ENCODE results near the gene ELOA. TPM values are rescaled to one million over a fixed set of nuclear protein-coding genes. Genes with fewer than 3 reads are reported as not detected.

ELOA gene
- total RNA-seq, 1 donor from 2014 or later, result 25.5 TPM

DNA sequence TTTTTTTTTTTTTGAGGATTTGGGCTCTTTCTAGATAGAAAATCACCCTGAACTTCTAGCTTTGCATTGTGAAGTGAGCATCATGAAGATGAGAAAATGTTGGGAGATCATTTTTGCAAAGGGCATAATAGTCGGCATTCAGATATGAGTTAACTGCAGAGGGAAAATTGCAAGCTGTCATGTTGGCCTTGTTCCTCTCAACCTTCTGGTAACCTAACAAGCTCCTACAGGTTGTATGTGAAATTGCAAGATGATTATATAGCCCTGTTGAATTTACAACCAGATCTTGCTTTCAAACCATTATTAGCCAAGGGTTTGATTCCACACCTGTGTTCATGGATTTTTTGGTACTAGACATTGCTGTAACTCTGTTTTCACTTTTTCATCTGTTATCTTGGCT, 2.2 kb downstream of the ELOA start:
- no peak overlapping the region for H3K4me3 ChIP-seq
- H3K9me3 ChIP-seq, result no peaks in the 10 kb centered on the region
- peaks cover 29% of the 10 kb centered on the region for H3K4me1 ChIP-seq
- intact Hi-C loops (cut with DNase I), result no loop called here
- DNase-seq (ENCODE audit: extremely low spot score in 2 of 2), result no peak
- no peaks in the 10 kb centered on the region for H3K27me3 ChIP-seq
- no peak overlapping the region for H3K27ac ChIP-seq
- H3K36me3 ChIP-seq, result peaks cover under 1 to 4% of the 10 kb centered on the region in 2 donors
- TF ChIP-seq POLR2AphosphoS5 (IDR thresholded peaks at IDR 0.05; ENCODE audit: insufficient read depth in 1 of 2, low read depth in 1 of 2) (no peak), POLR2A (IDR thresholded peaks at IDR 0.05) (no peak)
- TF ChIP-seq, protein P1, sequence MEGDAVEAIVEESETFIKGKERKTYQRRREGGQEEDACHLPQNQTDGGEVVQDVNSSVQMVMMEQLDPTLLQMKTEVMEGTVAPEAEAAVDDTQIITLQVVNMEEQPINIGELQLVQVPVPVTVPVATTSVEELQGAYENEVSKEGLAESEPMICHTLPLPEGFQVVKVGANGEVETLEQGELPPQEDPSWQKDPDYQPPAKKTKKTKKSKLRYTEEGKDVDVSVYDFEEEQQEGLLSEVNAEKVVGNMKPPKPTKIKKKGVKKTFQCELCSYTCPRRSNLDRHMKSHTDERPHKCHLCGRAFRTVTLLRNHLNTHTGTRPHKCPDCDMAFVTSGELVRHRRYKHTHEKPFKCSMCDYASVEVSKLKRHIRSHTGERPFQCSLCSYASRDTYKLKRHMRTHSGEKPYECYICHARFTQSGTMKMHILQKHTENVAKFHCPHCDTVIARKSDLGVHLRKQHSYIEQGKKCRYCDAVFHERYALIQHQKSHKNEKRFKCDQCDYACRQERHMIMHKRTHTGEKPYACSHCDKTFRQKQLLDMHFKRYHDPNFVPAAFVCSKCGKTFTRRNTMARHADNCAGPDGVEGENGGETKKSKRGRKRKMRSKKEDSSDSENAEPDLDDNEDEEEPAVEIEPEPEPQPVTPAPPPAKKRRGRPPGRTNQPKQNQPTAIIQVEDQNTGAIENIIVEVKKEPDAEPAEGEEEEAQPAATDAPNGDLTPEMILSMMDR (IDR thresholded peaks at IDR 0.05), result no peak

DNA sequence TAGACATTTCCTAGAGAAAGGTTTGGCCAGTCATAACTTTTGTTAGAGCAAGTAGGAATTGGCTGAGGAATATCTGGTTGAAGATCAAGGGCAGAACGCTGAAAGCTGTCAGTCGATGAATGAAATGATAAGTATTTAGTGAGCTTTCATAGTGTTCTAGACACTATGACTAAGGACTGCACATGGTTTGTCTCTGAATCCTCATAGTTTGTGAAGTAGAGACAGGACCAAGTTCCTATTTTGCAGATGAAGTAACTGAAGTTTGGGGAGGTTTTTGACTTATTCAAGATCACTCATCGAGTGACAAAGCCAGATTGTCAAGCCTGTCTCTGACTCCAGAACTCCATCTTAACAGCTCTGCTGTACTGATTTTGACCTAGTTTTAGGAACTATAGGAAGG, 4.7 kb downstream of the ELOA start:
- TF ChIP-seq POLR2AphosphoS5 (IDR thresholded peaks at IDR 0.05; ENCODE audit: insufficient read depth in 1 of 2, low read depth in 1 of 2), result no peak
- TF ChIP-seq, protein P1 (IDR thresholded peaks at IDR 0.05), result no peak
- TF ChIP-seq POLR2A (IDR thresholded peaks at IDR 0.05), result no peak
- Histone ChIP-seq H3K9me3 (no peaks in the 10 kb centered on the region), H3K27ac (no peak overlapping the region), H3K27me3 (no peaks in the 10 kb centered on the region), H3K4me3 (no peak overlapping the region), H3K36me3 (peaks cover 8 to 29% of the 10 kb centered on the region in 2 donors), H3K4me1 (peaks cover 29% of the 10 kb centered on the region)
- no peak for DNase-seq (ENCODE audit: extremely low spot score in 2 of 2)
- intact Hi-C loops (cut with DNase I), result no loop called here

DNA sequence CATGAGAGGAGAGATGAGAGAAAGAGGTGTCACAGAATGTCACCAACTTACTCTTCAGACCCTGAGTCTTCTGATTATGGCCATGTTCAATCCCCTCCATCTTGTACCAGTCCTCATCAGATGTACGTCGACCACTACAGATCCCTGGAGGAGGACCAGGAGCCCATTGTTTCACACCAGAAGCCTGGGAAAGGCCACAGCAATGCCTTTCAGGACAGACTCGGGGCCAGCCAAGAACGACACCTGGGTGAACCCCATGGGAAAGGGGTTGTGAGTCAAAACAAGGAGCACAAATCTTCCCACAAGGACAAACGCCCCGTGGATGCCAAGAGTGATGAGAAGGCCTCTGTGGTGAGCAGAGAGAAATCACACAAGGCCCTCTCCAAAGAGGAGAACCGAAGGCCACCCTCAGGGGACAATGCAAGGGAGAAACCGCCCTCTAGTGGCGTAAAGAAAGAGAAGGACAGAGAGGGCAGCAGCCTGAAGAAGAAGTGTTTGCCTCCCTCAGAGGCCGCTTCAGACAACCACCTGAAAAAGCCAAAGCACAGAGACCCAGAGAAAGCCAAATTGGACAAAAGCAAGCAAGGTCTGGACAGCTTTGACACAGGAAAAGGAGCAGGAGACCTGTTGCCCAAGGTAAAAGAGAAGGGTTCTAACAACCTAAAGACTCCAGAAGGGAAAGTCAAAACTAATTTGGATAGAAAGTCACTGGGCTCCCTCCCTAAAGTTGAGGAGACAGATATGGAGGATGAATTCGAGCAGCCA, 8.0 kb downstream of the ELOA start:
- intact Hi-C loops (cut with DNase I), result no loop called here
- TF ChIP-seq POLR2AphosphoS5 (IDR thresholded peaks at IDR 0.05; ENCODE audit: insufficient read depth in 1 of 2, low read depth in 1 of 2) (no peak), POLR2A (IDR thresholded peaks at IDR 0.05) (no peak)
- TF ChIP-seq, protein P1 (IDR thresholded peaks at IDR 0.05), result no peak

DNA sequence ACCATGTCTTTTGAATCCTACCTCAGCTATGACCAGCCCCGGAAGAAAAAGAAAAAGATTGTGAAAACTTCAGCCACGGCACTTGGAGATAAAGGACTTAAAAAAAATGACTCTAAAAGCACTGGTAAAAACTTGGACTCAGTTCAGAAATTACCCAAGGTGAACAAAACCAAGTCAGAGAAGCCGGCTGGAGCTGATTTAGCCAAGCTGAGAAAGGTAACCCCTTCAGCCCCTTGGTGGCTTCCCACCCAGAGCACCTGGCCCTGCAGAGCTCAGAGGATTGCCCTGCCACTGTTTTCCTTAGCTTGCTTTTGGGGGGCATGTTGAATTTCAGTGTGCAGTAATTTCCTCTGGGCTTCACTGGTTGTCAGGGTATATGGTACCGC, 8.5 kb downstream of the ELOA start:
- Histone ChIP-seq H3K4me1 (peaks cover 2% of the 10 kb centered on the region), H3K27ac (no peak overlapping the region), H3K27me3 (no peaks in the 10 kb centered on the region), H3K9me3 (no peaks in the 10 kb centered on the region), H3K4me3 (no peak overlapping the region), H3K36me3 (peaks cover 22 to 66% of the 10 kb centered on the region in 2 donors)
- intact Hi-C loops (cut with DNase I), result no loop called here
- DNase-seq (ENCODE audit: extremely low spot score in 2 of 2), result no peak
- TF ChIP-seq, protein P1 (IDR thresholded peaks at IDR 0.05), result no peak
- TF ChIP-seq POLR2AphosphoS5 (IDR thresholded peaks at IDR 0.05; ENCODE audit: insufficient read depth in 1 of 2, low read depth in 1 of 2), result no peak

More for the DNA sequence above, 8.0 kb downstream of the ELOA start:
- Histone ChIP-seq H3K36me3 (peaks cover 19 to 61% of the 10 kb centered on the region in 2 donors), H3K4me3 (no peak overlapping the region), H3K27me3 (no peaks in the 10 kb centered on the region), H3K27ac (no peak overlapping the region), H3K4me1 (peaks cover 8% of the 10 kb centered on the region), H3K9me3 (no peaks in the 10 kb centered on the region)
- DNase-seq (ENCODE audit: extremely low spot score in 2 of 2), result no peak

DNA sequence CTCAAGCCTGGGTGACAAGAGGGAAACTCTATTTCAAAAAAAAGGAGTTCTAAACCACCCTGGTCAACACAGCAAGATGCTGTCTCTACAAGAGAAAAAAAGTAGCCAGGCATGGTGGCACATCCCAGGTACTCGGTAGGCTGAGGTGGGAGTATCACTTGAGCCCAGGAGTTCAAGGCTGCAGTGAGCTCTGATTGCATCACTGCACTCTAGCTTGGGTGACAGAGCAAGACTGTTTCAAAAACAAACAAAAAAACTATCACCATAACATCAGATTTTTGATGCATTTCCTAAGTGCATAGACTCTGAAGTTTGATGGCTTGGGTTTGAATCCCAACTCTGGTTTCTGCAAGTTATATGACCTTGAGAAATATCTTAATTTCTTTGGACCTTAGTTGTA, 9.6 kb downstream of the ELOA start:
- H3K27ac ChIP-seq, result no peak overlapping the region
- TF ChIP-seq POLR2A (IDR thresholded peaks at IDR 0.05), result no peak
- TF ChIP-seq POLR2AphosphoS5 (IDR thresholded peaks at IDR 0.05; ENCODE audit: insufficient read depth in 1 of 2, low read depth in 1 of 2), result no peak
- TF ChIP-seq, protein P1 (IDR thresholded peaks at IDR 0.05), result no peak
- no peaks in the 10 kb centered on the region for H3K4me1 ChIP-seq
- peaks cover 25 to 77% of the 10 kb centered on the region in 2 donors for H3K36me3 ChIP-seq
- no peak overlapping the region for H3K4me3 ChIP-seq
- intact Hi-C loops (cut with DNase I), result no loop called here
- DNase-seq (ENCODE audit: extremely low spot score in 2 of 2), result no peak
- H3K9me3 ChIP-seq, result no peaks in the 10 kb centered on the region
- no peaks in the 10 kb centered on the region for H3K27me3 ChIP-seq

Measured in vagina (tissue), 2 donors.